Breast epithelium (tissue), 3 donors: Measurements from ENCODE around the gene CXorf38.

Source experiments
- POLR2A ChIP-seq: fragments of 450-650 bp; IDR thresholded peaks from one replicate; pipeline ENCODE4 v1.6.1; 2016; ENCODE audit warnings: antibody characterized with exemption, mild to moderate bottlenecking, moderate library complexity
- TF ChIP-seq, protein P1 (sequence below), 3 donors: fragments of 450-650 bp; IDR thresholded peaks; one replicate each; pipeline ENCODE4 v1.5.1; 2016 to 2017; ENCODE audit warnings: antibody characterized with exemption in 3 of 3, mild to moderate bottlenecking in 3 of 3, moderate library complexity in 3 of 3

DNA sequence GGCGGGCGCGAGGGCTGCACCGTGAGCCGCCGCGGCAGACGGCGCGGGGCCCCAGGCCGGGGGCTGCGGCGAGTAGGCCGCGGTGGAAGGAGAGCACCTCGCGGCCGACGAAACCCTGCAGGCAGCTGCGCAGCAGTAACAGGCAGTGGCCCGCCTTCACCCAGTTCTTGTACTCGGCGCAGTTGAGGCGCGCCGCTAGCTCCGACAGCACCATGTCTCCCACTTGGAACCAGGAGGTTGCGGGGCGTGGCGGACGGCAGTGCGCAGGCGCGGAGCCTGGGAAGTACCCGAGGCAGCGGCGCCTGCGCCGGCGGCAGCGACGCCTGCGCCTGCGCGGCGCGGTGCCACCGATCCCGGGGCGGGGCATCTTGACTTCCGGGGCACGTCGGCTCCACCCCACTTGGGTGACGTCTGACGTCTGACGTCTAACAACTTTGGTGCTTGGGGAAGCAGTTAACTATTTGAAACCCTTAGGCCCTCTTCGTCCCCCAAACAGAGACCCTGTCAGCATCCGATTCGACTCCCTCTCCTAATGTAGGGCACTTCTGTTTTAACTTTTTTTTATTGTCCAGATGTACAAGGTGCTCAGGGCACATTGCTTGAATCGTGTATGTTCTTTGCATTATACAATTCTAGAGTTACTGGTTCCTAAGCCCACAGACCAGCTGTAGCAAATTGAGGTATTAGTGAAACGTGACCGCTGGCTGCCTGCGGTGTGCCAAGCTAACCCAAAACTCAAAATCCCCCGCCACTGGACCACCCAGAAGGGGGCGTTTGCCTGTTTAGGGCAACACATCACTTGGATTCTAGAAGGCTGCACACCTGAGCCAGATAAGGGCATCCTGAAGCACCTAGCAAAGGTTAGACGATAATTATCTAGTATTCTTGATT lies at the start of gene CXorf38:
- TF ChIP-seq, protein P1, sequence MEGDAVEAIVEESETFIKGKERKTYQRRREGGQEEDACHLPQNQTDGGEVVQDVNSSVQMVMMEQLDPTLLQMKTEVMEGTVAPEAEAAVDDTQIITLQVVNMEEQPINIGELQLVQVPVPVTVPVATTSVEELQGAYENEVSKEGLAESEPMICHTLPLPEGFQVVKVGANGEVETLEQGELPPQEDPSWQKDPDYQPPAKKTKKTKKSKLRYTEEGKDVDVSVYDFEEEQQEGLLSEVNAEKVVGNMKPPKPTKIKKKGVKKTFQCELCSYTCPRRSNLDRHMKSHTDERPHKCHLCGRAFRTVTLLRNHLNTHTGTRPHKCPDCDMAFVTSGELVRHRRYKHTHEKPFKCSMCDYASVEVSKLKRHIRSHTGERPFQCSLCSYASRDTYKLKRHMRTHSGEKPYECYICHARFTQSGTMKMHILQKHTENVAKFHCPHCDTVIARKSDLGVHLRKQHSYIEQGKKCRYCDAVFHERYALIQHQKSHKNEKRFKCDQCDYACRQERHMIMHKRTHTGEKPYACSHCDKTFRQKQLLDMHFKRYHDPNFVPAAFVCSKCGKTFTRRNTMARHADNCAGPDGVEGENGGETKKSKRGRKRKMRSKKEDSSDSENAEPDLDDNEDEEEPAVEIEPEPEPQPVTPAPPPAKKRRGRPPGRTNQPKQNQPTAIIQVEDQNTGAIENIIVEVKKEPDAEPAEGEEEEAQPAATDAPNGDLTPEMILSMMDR (IDR thresholded peaks at IDR 0.05) = no peak
- TF ChIP-seq POLR2A = no peak
